AML-193 (cell line): ENCODE results near the gene OPTC.
A peak's percentile ranks its signal among the peaks of the same experiment; 100 is the strongest.
"Not testable (repeated sequence)": the region's sequence is repeated elsewhere in the genome, so short reads cannot be mapped to it uniquely, and the experiment has no call there.

Experiments
- DNase-seq, 2 experiments: peaks; one replicate each; lab custom pipeline; 2025; lab: John Stamatoyannopoulos, UW

Gene OPTC, protein sequence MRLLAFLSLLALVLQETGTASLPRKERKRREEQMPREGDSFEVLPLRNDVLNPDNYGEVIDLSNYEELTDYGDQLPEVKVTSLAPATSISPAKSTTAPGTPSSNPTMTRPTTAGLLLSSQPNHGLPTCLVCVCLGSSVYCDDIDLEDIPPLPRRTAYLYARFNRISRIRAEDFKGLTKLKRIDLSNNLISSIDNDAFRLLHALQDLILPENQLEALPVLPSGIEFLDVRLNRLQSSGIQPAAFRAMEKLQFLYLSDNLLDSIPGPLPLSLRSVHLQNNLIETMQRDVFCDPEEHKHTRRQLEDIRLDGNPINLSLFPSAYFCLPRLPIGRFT

DNA sequence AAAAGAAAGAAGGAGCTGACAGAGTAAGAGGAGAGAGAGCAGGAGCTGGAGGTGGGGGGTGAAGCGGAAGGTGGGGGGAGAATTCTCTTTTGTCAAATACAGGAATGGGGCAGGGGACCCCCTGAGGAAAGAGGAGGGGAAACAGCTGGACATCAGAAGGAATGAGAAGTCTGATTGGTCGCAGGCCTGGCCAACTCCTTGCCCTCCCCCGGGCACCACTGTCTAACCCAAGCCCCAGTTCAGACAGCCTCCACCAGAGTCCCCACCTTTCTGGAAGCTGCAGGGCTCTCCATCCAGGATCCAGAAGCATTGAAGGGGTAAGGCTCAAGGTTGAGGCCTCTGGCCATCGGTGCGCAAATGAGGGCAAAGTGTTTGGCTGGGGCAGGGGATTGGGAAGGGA lies at the start of gene OPTC:
Gene OPTC, plus strand, starts transcription at position 253 of the 400 bp plus-strand sequence. CDS start 1,853 bp downstream, outside the sequence.
- DNase-seq, result no peak

DNA sequence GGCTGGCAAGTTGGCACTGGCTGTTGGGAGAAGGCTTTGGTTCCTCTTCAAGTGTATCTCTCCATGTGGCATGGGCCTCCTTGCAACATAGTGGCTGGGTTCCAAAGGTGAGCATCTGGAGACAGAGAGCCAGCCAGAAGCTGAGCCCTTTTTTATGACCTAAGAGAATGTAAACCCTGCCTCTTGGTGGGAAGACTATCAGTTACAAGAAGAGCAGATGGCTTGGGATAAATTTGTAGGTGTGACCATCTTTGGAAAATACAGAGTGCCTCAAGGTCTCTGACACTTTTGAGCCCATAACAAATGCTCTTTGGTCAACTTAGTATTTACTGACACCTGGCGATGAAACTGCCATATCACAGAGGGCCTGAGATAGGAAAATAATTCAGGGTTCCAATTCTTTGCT lies 49.8 kb upstream of the OPTC start:
- no peak for DNase-seq

DNA sequence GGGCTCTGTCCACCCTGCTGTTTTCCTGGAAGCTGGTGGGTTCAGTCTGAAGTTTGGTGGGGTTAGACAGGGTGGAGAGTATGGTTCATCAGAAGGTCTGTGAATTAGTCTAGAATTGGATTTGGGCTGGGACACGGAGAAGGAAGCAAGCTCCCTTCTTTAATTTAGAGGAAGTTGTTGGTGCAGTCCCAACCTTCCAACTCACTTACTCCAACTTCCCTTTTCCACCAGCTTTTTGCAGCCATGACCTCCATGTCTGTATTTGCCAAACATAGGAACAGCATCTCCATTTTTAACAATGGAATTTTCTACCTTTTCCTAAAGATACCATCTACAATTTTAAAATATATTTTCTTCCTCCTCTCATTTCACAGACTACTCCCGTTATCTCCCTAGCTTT lies 46.8 kb upstream of the OPTC start:
- DNase-seq, result peak; percentile 9 to 38

DNA sequence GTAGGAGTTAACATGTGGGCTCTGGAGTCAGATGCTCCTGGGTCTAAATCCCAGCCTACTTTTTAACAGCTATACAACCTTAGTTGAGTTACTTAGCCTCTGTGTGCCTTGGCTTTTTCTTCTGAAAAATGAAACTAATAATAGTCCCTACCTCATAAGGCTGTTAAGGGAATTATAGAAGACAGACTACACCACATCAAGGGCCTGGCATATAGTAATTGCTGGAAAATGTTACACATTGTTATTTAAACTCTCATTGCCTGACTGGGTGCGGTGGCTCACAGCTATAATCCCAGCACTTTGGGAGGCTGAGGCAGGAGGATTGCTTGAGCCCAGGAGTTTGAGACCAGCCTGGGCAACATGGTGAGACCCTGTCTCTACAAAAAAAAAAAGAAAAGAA lies 46.4 kb upstream of the OPTC start:
- DNase-seq, result not testable (repeated sequence)

DNA sequence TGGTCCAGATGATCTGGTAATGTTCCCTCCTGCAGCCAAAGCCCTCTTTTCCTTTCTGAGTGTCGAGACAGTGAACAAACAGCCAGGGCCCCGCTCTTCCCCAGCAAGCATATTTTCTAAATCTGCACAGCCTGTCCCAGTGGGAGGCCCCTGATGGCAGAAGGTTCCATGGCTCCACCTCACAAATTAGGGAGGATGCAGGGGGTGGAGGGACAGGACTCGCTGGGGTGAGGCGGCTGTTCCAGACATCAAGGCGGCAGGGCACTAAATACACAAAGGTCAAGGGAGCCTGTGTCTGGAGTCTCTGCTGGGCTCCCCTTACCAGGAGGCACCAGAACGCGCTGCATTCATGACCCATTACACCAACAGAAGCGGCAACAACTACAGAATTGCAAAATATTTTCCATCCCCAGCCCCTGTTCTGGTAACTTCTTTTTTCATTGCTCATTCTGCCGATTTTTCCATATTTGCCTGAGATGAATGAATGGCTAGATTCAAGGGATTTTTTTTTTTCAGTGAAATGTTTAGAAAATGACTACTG lies 45.4 kb upstream of the OPTC start:
- DNase-seq, result no peak

DNA sequence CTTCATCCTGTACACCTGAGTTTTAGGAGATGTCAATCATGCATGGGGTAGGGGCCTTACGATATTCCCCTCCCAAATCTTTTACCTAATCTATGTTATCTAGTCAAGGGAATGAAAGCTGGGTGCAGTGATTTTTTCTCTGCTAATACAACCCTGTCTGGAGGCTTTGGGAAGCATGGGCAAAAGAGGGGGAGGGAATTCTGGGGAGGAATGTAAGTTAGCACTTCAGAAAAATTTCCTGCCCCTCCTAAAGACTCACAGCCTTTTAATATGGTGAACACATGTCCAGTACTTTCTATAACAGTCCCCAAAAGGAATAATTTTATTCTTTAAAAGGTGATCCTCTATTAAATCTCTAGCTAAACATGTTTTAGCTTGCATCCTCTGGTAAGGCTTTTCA lies 44.0 kb upstream of the OPTC start:
- no peak for DNase-seq

DNA sequence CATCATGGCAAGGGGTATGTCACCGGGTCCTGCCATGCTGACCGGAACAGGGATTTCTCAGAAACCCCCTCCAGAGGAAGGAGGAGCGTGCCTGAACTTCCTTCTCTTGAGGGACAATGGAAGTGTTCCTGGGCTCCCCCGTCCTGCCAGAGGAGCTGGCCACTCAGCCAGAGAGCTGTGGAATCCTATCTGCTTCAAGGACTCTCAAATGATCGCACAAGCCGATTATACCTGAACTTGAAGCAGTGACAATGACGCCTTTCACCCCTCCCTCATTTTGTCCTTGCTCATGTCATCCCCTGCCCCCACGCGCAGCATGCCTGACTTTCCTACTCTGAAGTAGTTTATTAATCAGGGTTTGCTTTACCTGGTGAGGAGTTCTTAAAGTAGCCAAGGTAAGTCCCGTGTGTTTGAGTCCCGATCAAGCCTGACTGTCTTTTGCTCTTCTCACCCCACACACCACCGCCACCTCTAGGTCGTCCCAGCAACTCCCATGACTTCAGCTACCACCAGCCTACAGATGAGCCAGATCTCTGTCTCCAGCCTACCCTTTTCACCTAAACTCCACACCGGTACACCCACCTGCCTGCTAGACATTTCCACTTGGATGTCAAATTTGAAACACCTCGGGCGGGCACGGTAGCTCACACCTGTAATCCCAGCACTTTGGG lies 43.3 kb upstream of the OPTC start:
- DNase-seq, result no peak

DNA sequence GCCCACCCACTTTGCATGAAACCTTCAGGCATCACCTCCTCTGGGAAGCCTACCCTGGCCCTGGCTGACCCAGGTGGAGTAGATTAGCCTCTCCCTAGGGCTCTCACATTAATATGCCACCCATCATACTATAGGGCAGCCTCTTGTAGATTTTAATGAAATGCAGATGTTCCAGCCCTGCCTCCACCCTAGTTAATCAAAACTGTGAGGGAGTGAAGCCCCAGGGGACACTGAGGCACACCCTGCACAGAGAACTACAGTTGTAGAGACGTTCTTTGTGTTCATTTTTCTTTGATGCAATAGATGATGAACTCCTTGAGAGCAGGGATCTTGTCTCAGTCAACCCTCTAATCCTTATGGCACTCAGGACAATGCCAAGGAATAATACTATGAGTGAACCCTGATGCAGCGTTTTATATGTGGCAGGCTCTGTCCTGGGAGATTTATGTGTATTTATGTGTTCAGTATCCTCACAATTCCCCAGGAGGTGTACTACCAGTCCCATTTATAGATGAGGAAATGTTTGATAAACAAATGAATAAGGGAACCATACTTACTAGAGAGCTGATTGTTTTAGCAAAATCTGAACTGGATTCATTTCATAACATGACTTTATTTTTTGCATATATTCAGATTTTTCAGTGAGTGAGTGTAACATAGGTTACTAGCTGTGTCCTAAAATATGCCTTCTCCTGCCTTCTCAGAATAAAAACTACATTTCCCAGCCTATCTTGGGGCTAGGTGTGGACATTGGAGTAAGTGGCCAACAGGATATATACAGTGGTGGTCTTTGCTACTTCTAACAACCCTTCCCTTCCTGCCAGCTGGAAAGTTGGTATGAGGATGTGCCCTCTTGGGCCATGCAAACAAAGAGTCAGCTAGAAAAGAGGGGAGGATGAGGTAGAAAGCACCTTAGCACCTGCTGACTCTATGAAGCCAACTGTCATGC lies 41.8 kb upstream of the OPTC start:
- no peak for DNase-seq

DNA sequence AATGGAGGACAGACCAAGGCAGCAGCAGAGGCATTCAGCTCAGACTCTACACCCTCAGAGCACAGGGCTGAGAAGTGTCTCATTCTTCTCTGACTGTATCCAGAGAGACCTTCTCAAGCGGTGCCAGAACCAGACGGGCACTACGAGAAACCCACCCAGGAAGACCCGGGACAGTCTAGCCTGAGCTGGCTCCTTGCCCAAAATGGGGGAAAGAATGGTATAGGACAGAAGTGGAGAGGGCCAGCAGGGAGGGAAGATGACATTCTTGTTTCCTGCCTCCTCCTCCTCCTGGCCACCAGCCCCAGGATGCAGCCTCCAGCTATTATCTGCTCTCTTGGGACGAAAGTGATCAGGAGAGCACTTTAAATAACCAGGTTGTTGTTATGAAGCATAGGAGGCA lies 40.9 kb upstream of the OPTC start:
- DNase-seq, result no peak

DNA sequence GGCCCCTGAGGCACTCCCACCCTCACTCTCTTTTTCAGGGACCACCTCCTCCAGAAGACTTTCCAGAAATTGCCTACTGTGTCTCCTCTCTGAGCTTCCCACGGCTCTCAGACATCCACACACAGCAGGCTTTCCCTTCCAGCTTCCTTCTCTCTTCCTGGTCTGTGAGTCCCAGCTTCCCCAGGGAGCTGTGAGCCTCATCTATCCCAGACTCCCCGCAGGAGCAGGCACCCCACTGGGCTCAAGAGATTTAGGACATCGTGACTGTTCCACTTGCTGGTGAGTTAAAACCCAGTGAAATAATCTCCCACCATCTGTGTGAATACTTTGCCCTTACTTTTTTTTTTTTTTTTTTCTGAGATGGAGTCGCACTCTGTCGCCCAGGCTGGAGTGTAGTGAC lies 40.3 kb upstream of the OPTC start:
- DNase-seq, result no peak

DNA sequence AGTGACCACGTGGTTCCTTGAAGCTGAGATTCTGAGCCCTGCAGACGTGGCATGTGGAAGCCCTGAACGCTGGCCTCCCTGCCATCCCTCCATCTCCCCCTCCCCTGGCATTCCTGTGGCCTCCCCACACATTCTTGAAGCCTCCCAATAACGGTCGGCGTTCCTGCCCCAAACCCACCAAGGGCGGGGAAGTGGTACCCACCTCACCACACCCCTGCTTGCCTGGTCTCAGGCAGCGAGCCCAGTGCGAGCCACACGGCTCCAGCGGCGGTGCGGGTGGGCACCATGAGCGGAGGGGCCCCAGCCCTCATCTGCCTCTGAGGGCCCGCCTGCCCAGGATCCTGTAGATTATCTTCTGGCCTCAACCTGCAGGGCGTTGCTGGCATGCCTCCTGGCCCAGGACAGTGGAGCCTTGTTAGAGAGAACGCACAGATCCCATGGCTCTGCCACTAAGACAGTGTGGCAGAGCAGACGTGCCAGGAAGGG lies 38.9 kb upstream of the OPTC start:
- DNase-seq, result no peak

DNA sequence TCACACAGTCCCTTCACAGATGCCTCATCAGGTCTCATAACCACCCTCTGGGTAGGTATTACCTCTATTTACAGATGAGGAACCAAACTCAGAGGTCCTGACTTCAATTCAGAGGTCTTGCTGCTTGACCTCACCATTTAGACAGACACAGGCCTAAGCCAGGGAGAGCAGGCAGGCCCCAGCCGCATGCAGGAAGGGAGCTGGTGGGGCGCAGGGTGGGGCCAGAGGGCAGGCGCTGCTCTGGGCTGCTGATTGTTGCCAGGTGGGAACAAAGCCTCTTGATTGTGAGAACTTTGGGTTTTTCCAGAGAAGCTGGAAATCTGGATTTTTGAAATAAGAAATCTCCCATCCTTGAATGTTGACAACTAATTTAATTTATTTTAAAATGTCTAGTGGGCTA lies 38.2 kb upstream of the OPTC start:
- no peak for DNase-seq

DNA sequence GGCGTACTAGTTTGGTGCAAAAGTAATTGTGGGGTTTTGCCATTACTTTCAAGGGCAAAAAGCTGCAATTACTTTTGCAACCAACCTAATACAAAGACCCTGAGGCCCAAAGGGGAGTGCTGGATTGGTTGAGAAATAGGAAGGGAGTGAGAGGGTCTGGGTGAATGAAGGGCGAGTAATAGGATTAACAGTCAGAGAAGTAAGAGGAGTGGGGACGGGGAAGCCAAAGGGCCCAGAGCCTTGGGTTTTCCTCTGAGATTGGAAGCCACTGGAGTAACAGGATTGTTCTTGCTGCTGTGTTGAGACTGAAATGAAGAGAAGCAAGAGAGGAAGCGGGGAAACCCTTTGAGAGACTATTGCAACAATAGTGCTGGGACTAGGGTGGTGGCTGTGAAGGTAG lies 37.4 kb upstream of the OPTC start:
- no peak for DNase-seq

DNA sequence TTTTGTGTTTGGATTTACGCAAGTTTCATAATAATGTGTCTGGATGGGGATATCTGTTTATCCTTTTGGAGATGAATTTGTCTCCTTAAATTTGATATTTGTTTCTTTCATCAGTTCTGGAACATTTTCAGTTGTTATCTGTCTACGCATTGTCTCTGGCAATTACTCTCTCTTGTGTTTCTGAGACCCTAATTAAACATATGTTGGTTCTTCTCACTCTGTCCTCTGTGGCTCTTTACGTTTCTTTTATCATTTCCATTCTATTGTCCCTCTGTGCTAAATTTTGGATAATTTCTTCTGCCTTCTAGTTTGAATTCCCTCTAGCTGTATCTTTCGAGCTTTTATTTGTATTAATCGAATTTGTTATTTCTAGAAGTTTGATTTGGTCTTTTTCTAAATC lies 35.9 kb upstream of the OPTC start:
- DNase-seq, result no peak

DNA sequence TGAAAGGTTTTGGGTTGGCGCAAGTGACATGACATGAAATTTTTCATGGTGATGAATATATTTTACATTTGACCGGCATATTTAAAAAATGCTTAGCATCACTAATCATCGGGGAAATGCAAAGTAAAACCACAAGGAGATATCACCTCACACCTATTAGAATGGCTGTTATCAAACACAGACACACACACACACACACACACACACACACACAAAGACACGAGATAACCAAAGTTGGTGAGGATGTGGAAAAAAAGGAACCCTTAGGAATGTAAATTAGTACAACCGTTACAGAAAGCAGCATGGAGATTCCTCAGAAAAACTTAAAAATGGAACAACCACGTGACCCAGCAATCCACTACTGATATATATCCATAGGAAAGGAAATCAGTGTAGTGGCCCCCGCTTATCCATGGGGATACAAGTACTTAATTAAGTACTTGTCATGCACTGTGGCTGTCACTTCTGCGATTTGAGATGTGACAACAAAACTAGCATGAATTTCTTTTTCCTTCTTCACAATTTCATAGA lies 34.2 kb upstream of the OPTC start:
- DNase-seq, result no peak

DNA sequence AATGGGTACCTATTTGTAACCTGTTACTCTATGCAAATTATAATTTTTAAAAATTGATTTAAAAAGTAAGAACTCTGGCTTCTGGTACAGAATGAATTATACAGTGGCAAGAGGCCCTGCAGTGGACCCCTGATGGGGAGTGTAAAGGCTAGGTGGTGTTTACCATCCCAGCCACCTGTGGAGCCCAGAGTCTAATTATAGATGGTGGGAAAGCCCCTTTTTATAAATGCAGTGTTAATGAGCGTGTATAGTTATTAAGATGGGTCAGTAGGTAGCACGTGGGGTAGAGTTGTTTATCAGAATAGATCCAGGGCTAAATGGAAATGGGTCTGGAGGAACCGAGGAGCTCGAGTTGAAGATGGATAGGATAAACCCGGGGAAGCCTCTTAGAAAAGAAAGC lies 32.2 kb upstream of the OPTC start:
- no peak for DNase-seq

DNA sequence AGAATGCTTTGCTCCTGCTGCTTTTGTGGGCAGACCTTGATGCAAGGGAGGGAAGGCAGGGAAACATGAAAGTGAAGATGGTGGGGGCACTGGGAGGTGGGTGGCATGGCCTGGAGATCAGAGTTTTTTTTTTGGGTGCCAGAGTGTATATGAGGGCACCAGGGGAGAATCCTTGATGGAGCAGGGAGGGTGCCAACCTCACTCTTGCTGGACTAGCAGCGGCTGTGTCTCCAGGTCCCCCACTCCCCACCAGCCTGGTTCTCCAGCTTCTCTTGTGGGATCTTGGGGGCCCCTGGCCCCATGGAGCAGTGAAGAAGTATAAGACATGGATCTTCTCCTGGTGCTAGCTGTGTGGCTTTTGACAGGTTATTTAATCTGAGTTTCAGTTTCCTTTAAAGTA lies 31.8 kb upstream of the OPTC start:
- no peak for DNase-seq

DNA sequence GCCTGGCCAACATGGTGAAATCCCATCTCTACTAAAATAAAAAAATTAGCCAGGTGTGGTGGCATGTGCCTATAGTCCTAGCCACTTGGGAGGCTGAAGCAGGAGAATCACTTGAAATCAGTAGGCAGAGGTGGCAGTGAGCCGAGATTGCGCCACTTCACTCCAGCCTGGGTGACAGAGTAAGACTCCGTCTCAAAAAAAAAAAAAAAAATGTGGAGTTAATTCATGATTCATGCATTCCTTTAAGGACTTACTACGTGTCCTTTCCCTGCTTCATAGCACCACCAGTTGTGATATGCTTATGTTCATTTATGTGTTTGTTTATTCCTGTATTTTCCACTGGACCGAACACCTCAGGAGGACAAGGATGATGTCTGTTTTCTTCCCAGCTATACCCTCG lies 31.1 kb upstream of the OPTC start:
- DNase-seq, result no peak

DNA sequence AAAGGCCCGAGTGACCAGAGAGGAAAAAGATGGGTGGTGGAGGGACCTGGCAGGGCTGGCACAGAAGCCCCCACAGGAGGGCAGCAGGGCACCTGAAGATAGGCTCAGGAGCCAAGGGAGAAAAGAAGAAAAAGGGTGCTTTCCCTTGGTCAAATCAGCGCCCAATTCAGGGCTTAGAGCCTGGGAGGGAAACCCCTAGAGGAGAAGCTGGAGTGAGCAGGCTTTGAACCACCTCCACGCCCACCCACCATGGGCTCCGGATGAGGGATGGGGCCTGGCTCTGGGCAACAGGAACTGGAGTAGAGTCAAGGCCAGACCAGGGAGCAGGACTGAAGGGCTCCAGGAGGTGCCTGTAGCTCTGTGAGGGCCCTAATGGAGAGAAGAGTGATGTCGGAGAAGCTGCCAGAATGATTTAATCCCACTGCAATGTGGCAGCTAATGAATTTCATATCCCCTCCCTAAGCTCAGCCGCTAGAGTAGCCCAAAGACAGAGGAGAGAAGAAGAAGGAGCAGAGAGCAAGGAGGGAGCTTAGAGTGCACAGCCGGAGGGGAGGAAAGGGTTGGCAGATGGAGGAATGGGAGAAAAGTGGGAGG lies 30.4 kb upstream of the OPTC start:
- DNase-seq, result no peak

DNA sequence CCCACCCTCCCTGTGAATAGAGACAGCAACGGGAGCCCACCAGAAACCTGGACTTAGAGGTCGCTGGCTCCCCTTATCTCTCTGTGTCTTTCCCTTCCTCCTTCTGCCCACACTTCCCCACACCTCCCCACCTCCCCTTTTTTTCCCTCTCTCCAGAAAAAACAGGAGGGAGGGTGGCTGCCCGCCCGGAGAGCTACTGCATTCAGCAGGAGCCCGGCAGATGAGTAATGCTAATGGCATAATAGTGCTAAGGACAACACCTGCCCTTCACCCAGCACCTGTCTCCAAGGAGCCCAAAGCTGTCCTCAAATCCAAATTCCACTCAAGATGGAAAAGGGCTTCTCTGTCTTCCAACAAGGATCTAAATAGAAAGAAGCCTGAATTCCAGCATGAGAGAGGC lies 29.7 kb upstream of the OPTC start:
- DNase-seq, result no peak

DNA sequence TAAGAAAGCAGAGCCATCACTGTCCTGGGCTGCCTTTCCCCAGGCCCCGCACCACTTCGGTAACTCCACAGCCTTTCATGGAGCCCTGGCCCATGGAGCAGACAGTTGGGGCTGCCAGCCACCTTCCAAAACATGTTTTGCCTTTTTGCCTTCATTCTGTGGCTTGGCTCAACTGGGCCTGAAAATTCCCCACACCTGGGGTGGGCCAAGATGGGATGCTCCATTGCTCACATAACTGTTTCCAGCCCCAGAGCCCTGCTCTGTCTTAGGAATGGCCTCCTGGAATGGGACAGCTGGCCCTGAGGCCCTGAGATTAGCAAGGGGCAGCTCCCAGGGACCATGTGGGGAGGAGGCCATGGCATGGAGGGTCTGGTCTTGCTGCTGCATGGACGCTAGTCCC lies 29.2 kb upstream of the OPTC start:
- DNase-seq, result no peak
